HG03135 (cell line): ENCODE data around the gene ISX.
"Not testable (repeated sequence)": the region's sequence is repeated elsewhere in the genome, so short reads cannot be mapped to it uniquely, and the experiment has no call there.

Experiments
- ATAC-seq: cut with Tn5 transposase; IDR thresholded peaks from one replicate; pipeline ENCODE4 v1.9.1; 2021; ENCODE audit warnings: mild to moderate bottlenecking, moderate library complexity; ENCODE audit not compliant: unreplicated experiment

The ISX gene

DNA sequence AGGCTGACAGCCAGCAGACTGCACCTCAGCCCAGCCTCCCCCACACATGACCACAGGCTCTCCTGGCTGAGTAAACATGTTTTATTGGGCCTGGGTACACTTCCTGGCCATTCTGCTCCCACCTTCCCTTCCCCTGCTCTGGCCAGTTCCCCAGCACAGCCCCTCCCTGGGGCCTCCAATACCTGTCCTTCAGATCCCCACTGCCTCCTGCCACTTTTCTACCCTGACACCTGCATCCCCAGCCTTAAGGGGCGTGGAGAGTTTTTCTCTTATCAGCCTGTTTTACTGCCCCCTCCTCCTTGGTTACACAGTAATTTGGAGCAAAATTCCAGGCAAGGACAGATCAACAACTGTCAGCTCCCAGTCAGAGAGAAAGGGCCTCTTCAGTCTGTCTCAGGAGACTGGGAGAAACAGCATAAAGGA lies at the start of gene ISX:
TSS of gene ISX (plus strand) at position 363 of the 423 bp plus-strand sequence. CDS start 930 bp downstream, outside the sequence.
- no peak for ATAC-seq

DNA sequence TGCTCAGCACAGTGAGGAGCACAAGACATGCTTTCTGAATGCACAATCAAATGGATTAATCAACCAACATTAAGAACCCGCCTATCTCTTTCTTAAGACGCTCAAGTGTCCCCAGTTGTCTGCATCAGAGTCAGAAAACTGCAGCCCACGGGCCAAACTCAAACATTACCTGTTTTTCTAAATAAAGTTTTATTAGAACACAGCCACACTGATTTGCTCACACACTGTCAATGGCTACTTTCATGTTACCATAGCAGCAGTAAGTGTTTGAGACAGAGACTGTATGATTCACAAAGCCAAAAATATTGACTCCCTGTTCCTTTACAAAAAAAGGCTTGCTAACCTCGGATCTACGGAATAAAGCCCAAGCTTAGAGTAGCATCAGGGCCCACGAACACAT lies 49.0 kb upstream of the ISX start:
- ATAC-seq = no peak

DNA sequence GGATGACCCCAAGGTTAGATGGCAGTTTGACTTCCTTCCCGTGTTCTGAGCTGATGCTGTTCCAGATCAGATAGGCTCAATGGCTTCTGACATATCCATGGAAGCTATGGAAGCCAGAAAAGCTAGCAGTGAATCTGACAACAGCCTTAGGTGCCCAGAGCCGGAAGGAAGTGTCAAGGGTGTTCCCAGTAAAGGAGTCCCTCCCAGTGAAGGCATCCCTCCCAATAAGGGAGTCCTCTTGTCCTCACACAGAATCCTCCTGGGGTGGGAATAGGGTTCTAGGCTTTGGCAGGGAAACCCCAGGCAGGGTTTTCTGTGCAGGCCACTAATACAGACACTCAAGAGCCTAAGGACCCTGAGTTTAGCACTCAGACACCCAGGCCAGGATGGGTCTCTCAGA lies 47.0 kb upstream of the ISX start:
- no peak for ATAC-seq

DNA sequence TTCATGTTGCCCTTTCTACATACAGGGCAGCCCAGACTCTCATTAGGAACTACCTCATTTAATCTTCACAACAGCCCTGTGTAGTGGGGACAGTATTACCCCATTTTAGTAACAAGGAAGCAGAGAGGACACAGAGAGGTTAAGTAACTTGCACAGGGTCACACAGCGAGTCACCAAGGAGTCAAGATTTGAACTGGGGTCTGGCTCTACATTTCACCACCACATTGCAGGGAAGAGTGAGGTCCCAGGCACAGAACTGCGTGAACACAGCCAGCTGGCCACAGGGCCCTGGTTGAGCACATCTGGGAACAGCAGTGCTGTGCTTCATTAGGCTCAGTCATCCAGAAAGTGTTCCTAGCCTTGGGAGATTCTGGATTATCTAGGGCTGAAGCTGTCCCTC lies 45.4 kb upstream of the ISX start:
- no peak for ATAC-seq

DNA sequence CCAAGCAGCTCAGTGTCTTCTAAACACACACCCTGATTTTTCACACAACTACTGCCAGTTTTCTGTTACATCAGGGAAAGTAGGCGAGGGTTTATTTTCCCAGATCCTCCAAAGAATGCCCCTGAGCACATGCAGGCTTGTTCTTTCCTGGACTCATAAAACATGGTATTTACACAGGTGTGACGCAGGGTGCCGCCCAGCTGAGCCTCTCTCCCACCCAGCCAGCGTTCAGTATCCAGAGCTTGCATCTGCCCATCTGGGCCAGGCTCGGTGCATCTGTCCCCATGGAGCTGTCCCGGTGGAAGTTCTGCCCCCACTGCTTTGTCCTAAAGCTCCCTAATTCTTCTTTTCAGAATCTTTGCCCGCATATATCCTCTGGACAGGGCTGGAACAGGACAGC lies 44.8 kb upstream of the ISX start:
- ATAC-seq = no peak

DNA sequence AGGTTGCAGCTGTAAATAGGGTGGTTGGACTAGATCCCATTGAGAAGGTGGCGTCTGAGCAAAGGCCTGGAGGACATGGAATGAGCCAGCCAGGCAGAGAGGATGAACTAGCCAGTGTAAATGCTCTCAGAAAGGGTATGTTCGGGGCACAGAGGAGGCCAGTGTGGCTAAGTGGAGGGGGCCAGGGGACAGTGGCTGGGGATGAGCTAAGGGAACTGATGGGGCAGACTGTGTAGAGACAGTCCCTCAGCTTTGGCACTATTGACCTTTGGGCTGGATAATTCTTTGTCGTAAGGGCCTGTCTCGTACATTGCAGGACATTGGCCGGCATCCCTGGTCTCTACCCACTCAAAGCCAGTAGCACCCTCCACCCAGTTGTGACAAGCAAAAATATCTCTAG lies 43.7 kb upstream of the ISX start:
- ATAC-seq = no peak

DNA sequence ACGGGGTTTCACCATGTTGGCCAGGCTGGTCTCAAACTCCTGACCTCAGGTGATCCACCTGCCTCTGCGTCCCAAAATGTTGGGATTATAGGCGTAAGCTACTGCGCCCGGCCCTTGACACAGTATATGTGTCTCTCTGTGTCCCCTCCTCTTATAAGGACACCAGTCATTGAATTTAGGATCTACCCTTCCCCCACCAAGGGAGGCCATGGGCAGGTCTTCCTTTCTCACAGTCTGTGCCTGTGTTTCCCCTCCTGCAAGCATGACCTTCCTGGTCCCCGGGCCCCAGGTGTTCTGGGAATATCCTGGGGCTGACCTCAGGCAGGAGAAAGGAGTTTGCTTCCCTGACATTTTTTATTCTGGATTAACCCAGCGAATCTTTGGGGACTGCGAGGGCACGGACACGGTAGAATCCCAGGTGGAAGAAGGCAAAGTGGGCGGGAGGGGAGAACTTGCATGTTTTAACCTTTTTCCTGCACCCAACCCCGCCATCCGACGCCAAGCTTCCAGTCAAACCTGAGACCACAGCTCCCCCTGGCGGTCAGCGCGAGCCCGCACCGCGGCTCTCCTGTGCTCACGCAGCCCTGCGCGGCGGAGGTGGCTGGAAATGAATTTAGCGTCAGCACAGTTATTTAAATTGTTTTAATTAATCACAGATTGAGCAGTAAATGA lies 42.1 kb upstream of the ISX start:
- no peak for ATAC-seq

DNA sequence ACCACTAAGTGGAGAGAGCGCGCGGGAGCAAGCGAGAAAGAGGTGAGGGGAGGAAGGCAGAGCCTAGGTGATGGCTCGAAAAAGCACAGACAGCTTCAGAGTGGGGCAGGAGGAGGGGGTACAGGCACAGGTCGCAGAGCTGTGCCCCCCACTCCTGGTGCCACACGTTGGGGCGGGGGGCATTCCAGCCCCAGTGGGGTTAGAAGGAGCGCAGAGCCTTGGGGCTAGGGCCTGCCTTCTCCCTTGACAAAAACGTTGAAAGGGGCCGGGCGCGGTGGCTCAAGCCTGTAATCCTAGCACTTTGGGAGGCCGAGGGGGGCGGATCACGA lies 41.6 kb upstream of the ISX start:
- ATAC-seq = no peak

DNA sequence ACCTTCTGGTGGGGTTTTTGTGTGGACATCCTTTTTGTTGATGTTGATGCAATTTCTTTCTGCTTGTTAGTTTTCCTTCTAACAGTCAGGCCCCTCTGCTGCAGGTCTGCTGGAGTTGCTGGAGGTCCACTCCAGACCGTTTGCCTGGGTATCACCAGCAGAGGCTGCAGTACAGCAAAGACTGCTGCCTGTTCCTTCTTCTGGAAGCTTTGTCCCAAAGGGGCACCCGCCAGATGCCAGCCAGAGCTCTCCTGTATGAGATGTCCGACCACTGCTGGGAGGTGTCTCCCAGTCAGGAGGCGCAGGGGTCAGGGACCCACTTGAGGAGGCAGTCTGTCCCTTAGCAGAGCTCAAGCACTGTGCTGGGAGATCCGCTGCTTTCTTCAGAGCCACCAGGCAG lies 35.8 kb upstream of the ISX start:
- ATAC-seq = not testable (repeated sequence)

DNA sequence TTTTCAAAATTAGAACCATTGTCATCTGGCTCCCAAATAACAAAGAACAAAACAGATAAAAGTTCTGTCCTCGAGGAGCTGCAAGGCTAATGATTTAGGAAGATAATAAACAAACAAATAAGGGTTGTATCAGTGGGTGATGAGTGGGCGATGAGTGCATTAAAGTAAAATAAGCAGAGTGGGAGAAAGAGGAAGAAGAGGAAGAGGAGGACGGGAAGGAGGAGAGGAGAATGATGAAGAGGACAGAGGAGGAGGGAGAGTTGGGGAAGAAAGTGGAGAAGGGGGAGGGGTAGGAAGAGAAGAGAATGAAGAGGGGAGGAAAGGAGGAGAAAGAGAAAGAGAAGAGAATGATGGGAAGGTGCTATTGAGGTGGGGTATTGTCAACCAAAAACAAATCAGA lies 33.4 kb upstream of the ISX start:
- no peak for ATAC-seq

DNA sequence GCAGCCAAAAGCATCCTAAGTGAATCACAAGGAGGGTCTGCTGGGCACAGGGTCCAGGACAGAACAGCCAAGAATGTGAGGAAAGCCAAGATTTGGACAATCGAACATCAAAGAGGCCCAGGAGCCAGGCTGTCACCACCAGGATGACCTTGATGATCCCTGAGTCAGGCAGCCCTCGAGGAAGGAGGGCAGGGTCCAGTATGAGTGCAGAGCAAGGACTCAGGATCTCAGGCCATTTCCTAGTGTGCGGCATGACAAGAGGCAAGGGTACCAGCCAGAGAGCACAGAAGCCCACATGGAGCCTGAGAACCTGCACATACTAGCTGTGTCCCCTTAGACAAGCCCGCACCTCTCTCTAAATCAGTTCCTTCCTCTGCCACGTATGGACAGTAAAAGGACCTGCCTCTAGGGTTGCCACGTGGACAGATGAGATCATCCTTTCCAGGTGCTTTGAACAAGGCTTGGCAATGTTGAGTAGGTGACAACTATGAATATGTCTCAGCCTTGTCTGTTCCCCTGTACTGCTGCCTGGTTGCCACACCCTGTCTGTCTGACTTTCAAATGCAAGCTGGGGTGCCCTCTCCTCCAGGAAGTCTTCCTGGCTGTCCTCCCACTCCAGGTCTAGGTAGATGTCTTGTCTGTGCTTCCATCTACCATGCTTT lies 32.2 kb upstream of the ISX start:
- ATAC-seq = no peak

DNA sequence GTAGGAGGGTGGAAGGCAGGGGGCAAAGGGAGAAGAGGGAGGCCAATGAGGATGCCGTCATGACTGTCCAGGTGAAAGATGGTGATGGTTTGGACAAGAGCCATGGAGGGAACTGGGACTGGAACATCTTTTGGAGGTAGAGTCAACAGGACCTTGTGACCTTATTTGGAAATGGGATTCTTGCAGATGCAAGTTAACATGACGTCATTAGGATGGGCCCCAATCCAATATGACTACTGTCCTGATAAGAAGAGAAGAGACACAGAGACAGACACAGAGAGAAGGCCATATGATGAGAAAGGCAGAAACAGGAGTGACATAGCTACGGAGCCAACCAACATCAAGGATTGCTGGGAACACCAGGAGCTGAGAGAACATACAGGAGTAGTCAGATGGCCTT lies 31.0 kb upstream of the ISX start:
- ATAC-seq = no peak

DNA sequence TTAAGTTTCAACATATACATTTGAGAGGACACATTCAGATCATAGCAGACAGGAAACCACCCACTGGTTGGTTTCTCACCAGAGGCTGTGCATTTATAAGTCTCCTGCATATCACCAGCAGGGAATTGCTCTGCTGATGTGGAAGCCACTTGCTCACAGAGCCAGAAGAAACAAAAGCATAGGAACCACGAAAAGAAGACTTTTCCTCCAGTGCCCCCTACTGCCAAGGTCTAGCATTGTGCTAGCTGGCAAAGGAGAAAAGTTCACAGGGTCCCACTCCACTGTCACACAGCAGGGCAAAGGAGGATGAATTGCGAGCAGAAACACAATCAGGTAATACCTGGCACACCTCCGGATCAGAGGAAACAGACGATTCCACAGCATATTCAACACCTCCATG lies 28.9 kb upstream of the ISX start:
- ATAC-seq = no peak

DNA sequence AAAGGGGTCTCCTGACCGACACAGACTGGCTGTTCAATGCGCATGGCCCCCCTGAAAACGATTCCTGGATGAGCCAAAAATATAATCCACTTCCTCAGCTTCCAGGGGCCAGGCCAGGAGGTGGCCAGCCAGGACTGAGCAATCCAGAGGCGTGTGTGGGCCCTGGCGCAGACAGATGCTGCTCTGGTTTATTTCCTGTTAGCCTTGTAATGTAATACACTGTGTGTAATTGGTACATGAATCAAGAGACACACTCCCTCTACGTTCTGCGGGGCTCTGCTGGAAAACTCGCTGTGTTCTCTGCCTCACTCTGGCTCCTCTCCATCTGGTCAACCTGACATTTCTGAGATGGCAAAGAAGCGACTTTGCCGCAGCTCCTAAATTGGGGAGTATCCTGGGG lies 26.3 kb upstream of the ISX start:
- ATAC-seq = no peak

DNA sequence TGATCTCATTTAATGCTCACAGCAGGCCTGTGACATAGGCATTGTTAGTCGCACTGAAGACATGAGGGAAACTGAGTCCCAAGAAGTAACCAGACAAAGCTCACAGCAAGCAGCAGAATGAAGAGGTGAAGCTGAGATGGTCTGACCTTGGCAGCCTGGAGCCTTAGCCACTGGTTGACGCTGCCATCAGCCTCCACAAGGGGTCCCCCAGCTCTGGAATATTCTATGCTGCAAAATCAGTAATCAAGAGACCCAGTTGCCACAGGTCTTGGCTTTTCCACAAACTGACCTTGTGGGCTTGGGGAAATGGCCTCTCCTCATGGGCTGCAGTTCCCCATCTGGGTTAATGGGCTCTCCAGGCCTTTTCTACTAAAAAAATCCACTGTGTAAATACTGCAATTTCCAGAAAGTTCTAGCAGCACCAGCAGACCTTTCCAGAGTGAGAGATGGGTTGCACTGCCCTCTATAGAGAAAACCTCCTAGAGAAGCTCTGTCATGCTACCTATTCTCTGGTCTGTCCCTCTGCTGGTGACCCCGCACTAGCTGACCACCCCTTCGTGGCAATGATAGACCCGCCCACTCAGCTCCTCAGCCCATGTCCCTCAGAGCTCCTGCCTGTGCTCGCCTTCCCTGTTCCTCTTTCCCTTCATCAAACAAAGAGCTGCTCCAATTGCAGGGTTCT lies 22.6 kb upstream of the ISX start:
- ATAC-seq = no peak

DNA sequence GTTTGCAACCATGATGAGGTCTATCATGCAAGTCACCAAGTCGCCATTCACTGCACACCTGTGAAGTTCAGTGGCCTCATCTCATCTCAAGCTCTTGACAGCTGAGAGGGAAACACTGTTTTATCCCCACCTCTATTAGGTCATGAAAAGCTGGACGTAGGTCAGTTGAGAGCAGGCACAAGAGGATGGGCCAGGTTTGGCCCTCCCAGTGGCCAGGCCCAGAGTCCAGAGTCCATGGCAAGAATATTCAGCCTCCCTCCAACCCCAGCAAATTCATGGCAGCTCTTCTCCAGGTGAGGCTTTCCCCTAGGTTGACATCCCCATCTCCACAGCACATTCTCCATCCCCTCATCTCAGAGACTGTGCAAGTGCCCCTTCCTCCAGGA lies 22.0 kb upstream of the ISX start:
- no peak for ATAC-seq

DNA sequence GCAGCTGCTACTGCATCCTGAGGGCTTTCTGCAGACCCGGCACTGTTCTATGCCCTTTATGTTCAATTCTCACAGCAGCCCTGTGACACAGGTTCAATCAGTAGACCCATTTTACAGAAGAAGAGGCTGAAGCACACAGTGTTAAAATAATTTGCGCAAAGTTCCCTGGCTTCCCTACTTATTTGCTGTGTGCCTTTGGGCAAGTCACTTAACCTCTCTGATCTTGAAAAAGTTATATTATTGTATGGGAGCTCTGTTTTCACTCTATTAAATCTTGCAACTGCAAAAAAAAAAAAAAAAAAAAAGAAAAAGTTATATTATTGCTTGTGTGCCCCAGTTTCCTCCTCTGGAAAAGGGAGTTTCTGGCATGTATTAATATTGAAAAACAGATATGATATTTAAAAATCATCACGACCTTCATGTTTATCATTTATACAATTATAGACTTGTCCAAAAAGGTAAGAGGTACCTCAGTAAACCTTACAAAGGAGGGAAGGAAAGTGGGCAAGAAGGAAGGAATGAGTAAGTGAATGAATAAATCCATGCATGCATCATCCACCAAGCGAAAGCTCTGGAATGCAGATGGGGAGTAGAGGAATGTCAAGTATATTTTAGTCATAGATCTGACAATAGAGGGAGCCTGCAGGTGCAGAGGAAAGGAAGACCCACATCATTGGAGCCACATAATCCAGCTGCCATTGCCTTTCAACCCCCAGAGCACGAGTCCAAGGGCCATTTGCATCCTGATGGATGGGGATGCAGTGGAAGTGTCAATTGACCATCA lies 21.2 kb upstream of the ISX start:
- no peak for ATAC-seq

DNA sequence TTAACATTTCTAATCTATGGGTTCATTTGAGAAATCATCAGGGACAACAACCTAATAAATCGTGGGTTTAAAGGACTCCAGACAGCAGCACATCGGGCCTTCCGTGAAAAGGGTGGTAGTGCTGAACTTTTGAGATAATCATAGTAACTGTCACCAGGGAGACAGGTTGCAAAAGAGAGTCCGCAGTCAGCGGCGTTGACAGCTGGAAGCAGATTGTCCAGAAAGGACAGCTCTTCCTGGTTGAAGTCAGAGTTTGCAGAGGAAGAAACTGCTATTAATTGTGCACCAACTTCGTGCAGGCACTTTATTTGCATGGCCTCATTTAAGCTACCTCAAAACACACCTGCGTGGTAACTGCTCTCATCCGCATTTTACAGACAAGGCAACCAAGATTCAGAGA lies 20.5 kb upstream of the ISX start:
- ATAC-seq = no peak

DNA sequence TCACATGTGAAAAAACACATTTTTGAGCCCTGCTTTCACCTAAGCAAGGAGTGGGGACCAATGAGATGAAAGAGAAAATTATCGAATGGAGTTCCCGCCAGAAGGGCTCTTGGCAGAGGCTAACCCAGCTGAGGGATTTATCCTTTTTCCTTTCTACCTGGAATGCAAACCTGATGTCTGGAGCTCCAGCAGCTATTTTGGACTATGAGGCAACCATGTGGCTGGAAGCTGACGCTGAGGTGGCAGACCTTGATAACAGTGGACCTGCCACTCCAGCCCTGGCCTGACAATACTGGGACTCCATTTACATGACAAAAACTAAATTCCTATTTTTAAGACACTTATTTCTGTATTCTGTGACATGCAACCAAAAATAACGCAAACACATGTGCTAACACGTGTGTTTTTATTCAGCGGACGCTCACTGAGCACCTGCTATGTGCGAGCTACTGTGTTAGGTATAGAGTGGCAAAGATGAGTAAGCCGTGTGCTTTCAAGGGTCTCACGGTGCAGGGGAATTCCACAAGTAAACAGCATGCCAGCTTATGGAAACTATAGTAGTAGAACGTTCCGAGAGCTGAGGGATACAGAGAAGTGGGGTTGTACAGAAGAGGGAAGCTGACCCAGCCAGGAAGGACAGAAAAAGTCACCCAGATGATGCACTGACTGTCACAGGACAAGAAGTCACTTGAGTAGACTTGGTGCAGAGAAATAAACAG lies 19.1 kb upstream of the ISX start:
- no peak for ATAC-seq

DNA sequence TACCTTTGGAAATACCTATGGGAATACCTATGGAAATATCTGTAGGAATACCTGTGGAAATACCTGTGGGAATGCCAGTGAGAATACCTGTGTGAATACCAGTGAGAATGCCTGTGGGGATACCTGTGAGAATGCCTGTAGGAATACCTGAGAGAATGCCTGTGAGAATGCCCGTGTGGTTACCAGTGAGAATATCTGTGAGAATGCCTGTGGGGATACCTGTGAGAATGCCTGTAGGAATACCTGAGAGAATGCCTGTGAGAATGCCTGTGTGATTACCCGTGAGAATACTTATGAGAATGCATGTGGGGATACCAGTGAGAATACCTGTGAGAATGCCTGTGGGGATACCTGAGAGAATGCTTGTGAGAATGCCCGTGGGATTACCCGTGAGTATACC lies 15.9 kb upstream of the ISX start:
- ATAC-seq = not testable (repeated sequence)

DNA sequence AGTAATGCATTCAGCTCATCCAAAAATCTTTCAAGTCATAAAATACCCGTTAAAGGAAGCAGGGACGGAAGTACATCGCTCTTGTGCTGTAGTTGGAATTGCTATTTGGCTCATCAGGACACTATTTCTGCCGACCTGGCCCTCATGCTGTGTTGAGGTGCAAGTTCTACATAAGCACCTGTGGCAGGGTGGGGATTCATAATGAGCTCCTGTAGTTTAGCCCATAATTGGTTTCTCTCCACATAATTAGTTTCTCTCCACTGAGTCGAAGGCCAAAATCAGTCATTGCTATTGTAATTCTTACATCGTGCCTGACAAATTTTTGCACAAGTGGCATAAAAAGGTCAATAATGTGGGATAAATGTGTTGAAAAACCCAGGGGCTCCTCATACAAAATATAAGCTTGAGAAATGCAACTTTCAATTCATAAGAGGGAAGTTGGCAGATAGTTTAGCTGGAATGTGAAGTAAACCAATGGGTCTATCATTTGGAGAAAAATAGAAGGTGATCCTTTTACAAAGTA lies 14.9 kb upstream of the ISX start:
- no peak for ATAC-seq
